Spinal cord (tissue), 10 donors: ENCODE results near the gene CDH13. TPM values are rescaled to one million over a fixed set of nuclear protein-coding genes. Genes with fewer than 3 reads are reported as not detected.
A peak's percentile ranks its signal among the peaks of the same experiment; 100 is the strongest.

ENCODE experiments used
- DNase-seq, 6 donors: peaks; one replicate each; pipeline versions ENCODE4 v3.0.0 to v3.0.0-alpha.2; 2013 to 2015; ENCODE audit warnings: low spot score in 6 of 6, low read depth in 4 of 6
- H3K27ac ChIP-seq: one replicate; pipeline ENCODE4 v1.5.1; 2013; ENCODE audit warnings: low read depth, low read length, control low read depth
- H3K27me3 ChIP-seq: one replicate; pipeline ENCODE4 v1.6.1; 2013; ENCODE audit warnings: low read length; ENCODE audit not compliant: control insufficient read depth, insufficient read depth
- H3K36me3 ChIP-seq: one replicate; pipeline ENCODE4 v1.6.1; 2013; ENCODE audit warnings: low read length; ENCODE audit not compliant: control insufficient read depth, insufficient read depth
- H3K4me1 ChIP-seq: one replicate; pipeline ENCODE4 v1.6.1; 2013; ENCODE audit warnings: low read length; ENCODE audit not compliant: control insufficient read depth, insufficient read depth
- H3K4me3 ChIP-seq: one replicate; pipeline ENCODE4 v1.5.1; 2013; ENCODE audit warnings: low read depth, low read length, control low read depth
- H3K9me3 ChIP-seq: one replicate; pipeline ENCODE4 v1.6.1; 2013; ENCODE audit warnings: low read length; ENCODE audit not compliant: control insufficient read depth, insufficient read depth
- WGBS: methylation state at CpG from one replicate; pipeline ENCODE4 v1.1.5; 2013; ENCODE audit warnings: missing lambda C conversion rate; ENCODE audit not compliant: insufficient coverage; 5-methylcytosine and 5-hydroxymethylcytosine counted together
- polyA plus RNA-seq, 2 donors: library from polyadenylated mRNA; unstranded; fragments of 120-200 nt; gene quantifications; one replicate each; pipeline ENCODE4 v1.2.1, GENCODE V29; 2013; ENCODE audit not compliant: insufficient read length in 2 of 2
- total RNA-seq, 2 donors: library from RNA; depleted of rRNA in 1 of 2; stranded (reverse); fragments of 120-200 nt in 1 of 2; fragments of >200 nt in 1 of 2; gene quantifications; one replicate each; pipeline versions ENCODE4 v1.2.3 to v1.2.4, GENCODE V29; 2013 to 2014
- donor health status: healthy.

CDH13 gene
- total and polyA plus RNA-seq, 4 donors, result 34.5 to 82.3 (median 76.4) TPM

- Histone ChIP-seq H3K27ac (no peak overlapping the region), H3K4me1 (no peaks in the 10 kb centered on the region), H3K27me3 (no peaks in the 10 kb centered on the region), H3K36me3 (no peaks in the 10 kb centered on the region), H3K9me3 (no peaks in the 10 kb centered on the region), H3K4me3 (no peak overlapping the region)
- DNase-seq, result no peak
- no CpG with 5 or more reads among the region's 2 CpGs for WGBS
Measured at GRCh38 chr16:83515395-83515794, 888.6 kb downstream of the CDH13 start.

- H3K9me3 ChIP-seq, result no peaks in the 10 kb centered on the region
- 91% methylated on average over 2 of the region's 2 CpGs for WGBS
Measured at GRCh38 chr16:83516931-83517330, 890.2 kb downstream of the CDH13 start.

GRCh38 chr16:83517398-83517797 lies 890.6 kb downstream of the CDH13 start:
- DNase-seq, result no peak
- H3K27ac ChIP-seq, result no peak overlapping the region
- H3K27me3 ChIP-seq, result no peaks in the 10 kb centered on the region
- no peaks in the 10 kb centered on the region for H3K36me3 ChIP-seq
- no peaks in the 10 kb centered on the region for H3K9me3 ChIP-seq
- no peak overlapping the region for H3K4me3 ChIP-seq
- H3K4me1 ChIP-seq, result no peaks in the 10 kb centered on the region
- 51% methylated on average over 2 of the region's 2 CpGs for WGBS

More at GRCh38 chr16:83516931-83517330, 890.2 kb downstream of the CDH13 start:
- DNase-seq, result no peak
- H3K36me3 ChIP-seq, result no peaks in the 10 kb centered on the region
- H3K27me3 ChIP-seq, result no peaks in the 10 kb centered on the region
- no peak overlapping the region for H3K4me3 ChIP-seq
- no peaks in the 10 kb centered on the region for H3K4me1 ChIP-seq
- H3K27ac ChIP-seq, result no peak overlapping the region

- Histone ChIP-seq H3K36me3 (no peaks in the 10 kb centered on the region), H3K9me3 (no peaks in the 10 kb centered on the region), H3K4me3 (no peak overlapping the region), H3K27me3 (no peaks in the 10 kb centered on the region), H3K27ac (no peak overlapping the region), H3K4me1 (no peaks in the 10 kb centered on the region)
- 78% methylated on average over 3 of the region's 5 CpGs for WGBS
- DNase-seq, result peak in 1 of 6 donors; percentile 35
Measured at GRCh38 chr16:83520596-83520995, 893.8 kb downstream of the CDH13 start.

- H3K27ac ChIP-seq, result no peak overlapping the region
- no peaks in the 10 kb centered on the region for H3K4me1 ChIP-seq
- H3K4me3 ChIP-seq, result no peak overlapping the region
- WGBS, result no CpG with 5 or more reads among the region's 3 CpGs
- H3K27me3 ChIP-seq, result no peaks in the 10 kb centered on the region
- H3K9me3 ChIP-seq, result no peaks in the 10 kb centered on the region
- DNase-seq, result no peak
- H3K36me3 ChIP-seq, result no peaks in the 10 kb centered on the region
Measured at GRCh38 chr16:83530293-83530692, 903.5 kb downstream of the CDH13 start.

GRCh38 chr16:83532634-83533033 lies 905.9 kb downstream of the CDH13 start:
- Histone ChIP-seq H3K27ac (no peak overlapping the region), H3K4me1 (no peaks in the 10 kb centered on the region), H3K36me3 (no peaks in the 10 kb centered on the region), H3K27me3 (no peaks in the 10 kb centered on the region), H3K9me3 (no peaks in the 10 kb centered on the region), H3K4me3 (no peak overlapping the region)
- WGBS, result 56% methylated on average over 12 of the region's 12 CpGs
- peak in 1 of 6 donors; percentile 48 for DNase-seq

GRCh38 chr16:83533193-83533592 lies 906.4 kb downstream of the CDH13 start:
- H3K9me3 ChIP-seq, result no peaks in the 10 kb centered on the region
- no peak for DNase-seq
- WGBS, result 85% methylated on average over 3 of the region's 11 CpGs
- H3K27me3 ChIP-seq, result no peaks in the 10 kb centered on the region
- H3K4me3 ChIP-seq, result no peak overlapping the region
- H3K36me3 ChIP-seq, result no peaks in the 10 kb centered on the region
- no peaks in the 10 kb centered on the region for H3K4me1 ChIP-seq
- no peak overlapping the region for H3K27ac ChIP-seq

GRCh38 chr16:83538707-83539106 lies 911.9 kb downstream of the CDH13 start:
- H3K9me3 ChIP-seq, result no peaks in the 10 kb centered on the region
- H3K36me3 ChIP-seq, result no peaks in the 10 kb centered on the region
- no peaks in the 10 kb centered on the region for H3K27me3 ChIP-seq
- H3K4me1 ChIP-seq, result no peaks in the 10 kb centered on the region
- DNase-seq, result no peak
- no peak overlapping the region for H3K27ac ChIP-seq
- WGBS, result no CpG with 5 or more reads among the region's 2 CpGs
- H3K4me3 ChIP-seq, result no peak overlapping the region

GRCh38 chr16:83539736-83540490 lies 913.1 kb downstream of the CDH13 start:
- Histone ChIP-seq H3K27me3 (no peaks in the 10 kb centered on the region), H3K4me1 (no peaks in the 10 kb centered on the region), H3K36me3 (no peaks in the 10 kb centered on the region), H3K9me3 (no peaks in the 10 kb centered on the region), H3K4me3 (no peak overlapping the region), H3K27ac (no peak overlapping the region)
- WGBS, result 100% methylated on average over 3 of the region's 12 CpGs
- DNase-seq, result no peak

- Histone ChIP-seq H3K4me1 (no peaks in the 10 kb centered on the region), H3K27ac (no peak overlapping the region), H3K27me3 (no peaks in the 10 kb centered on the region), H3K36me3 (no peaks in the 10 kb centered on the region), H3K9me3 (no peaks in the 10 kb centered on the region), H3K4me3 (no peak overlapping the region)
- 100% methylated on average over 1 of the region's 1 CpG for WGBS
- DNase-seq, result no peak
Measured at GRCh38 chr16:83541231-83541630, 914.5 kb downstream of the CDH13 start.
